ENCODE results near the gene ZDHHC3.

DNA sequence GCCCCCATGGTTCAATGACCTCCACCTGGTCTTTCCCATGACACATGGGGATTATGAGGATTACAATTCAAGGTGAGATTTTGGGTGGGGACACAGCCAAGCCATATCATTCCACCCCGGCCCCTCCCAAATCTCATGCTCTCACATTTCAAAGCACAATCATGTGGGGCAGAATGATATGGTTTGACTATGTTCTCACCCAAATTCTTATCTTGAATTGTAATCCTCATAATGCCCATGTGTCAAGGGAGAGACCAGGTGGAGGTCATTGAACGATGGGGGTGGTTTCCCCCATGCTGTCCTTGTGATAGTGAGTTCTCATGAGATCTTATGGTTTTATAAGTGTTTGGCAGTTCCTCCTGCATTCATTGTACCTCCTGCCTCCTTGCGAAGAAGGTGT is 47.7 kb upstream of the ZDHHC3 start:
- TF ChIP-seq, protein P1, sequence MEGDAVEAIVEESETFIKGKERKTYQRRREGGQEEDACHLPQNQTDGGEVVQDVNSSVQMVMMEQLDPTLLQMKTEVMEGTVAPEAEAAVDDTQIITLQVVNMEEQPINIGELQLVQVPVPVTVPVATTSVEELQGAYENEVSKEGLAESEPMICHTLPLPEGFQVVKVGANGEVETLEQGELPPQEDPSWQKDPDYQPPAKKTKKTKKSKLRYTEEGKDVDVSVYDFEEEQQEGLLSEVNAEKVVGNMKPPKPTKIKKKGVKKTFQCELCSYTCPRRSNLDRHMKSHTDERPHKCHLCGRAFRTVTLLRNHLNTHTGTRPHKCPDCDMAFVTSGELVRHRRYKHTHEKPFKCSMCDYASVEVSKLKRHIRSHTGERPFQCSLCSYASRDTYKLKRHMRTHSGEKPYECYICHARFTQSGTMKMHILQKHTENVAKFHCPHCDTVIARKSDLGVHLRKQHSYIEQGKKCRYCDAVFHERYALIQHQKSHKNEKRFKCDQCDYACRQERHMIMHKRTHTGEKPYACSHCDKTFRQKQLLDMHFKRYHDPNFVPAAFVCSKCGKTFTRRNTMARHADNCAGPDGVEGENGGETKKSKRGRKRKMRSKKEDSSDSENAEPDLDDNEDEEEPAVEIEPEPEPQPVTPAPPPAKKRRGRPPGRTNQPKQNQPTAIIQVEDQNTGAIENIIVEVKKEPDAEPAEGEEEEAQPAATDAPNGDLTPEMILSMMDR (IDR thresholded peaks at IDR 0.05; ENCODE audit: low read length), result no peak
- TF ChIP-seq EZH2 (IDR thresholded peaks at IDR 0.05; ENCODE audit: borderline replicate concordance, low read length), result no peak

Measured in OCI-LY1 (cell line).